Mesenchymal stem cell (in vitro differentiated cells and primary cell): ENCODE measurements around the gene HTR3B.

Experiments used
- DNase-seq: peaks from one replicate; pipeline ENCODE4 v3.0.0-alpha.2; 2013
- H2AFZ ChIP-seq: one replicate; pipeline ENCODE4 v1.6.1; 2013; ENCODE audit warnings: low read depth, mild to moderate bottlenecking, control low read depth, inconsistent platforms, low read length, moderate library complexity
- H2AK5ac ChIP-seq: 2 replicates; pipeline ENCODE4 v1.6.1; 2013; ENCODE audit warnings: low read length, moderate library complexity, mild to moderate bottlenecking, inconsistent platforms; ENCODE audit not compliant: severe bottlenecking
- H2BK120ac ChIP-seq: one replicate; pipeline ENCODE4 v1.6.1; 2013; ENCODE audit warnings: low read depth, mild to moderate bottlenecking, inconsistent platforms, low read length, moderate library complexity
- H2BK12ac ChIP-seq, 2 experiments: one replicate each; pipeline ENCODE4 v1.6.1; 2013; ENCODE audit warnings: inconsistent platforms in 2 of 2, low read length in 2 of 2, mild to moderate bottlenecking in 2 of 2, moderate library complexity in 2 of 2, control low read depth in 1 of 2
- H2BK15ac ChIP-seq: one replicate; pipeline ENCODE4 v1.6.1; 2013; ENCODE audit warnings: mild to moderate bottlenecking, low read depth, inconsistent platforms; ENCODE audit not compliant: poor library complexity, severe bottlenecking
- H2BK5ac ChIP-seq: 2 replicates; pipeline ENCODE4 v1.6.1; 2013; ENCODE audit warnings: low read depth, mild to moderate bottlenecking, low read length, control low read depth, inconsistent platforms; ENCODE audit not compliant: poor library complexity, severe bottlenecking
- H3K14ac ChIP-seq, 2 experiments: one replicate each; pipeline ENCODE4 v1.6.1; 2013; ENCODE audit warnings: inconsistent platforms in 2 of 2, low read length in 2 of 2, control low read depth in 1 of 2, mild to moderate bottlenecking in 1 of 2, moderate library complexity in 1 of 2
- H3K18ac ChIP-seq, 2 experiments: one replicate each; pipeline ENCODE4 v1.6.1; 2013; ENCODE audit warnings: inconsistent platforms in 2 of 2, low read length in 2 of 2, control low read depth in 1 of 2, low read depth in 1 of 2, mild to moderate bottlenecking in 1 of 2
- H3K23ac ChIP-seq, 2 experiments: one replicate each; pipeline ENCODE4 v1.6.1; 2013; ENCODE audit warnings: inconsistent platforms in 2 of 2, low read length in 2 of 2, mild to moderate bottlenecking in 2 of 2, moderate library complexity in 2 of 2, control low read depth in 1 of 2
- H3K27ac ChIP-seq: 2 replicates; pipeline ENCODE4 v1.5.1; 2013; ENCODE audit warnings: mild to moderate bottlenecking, moderate library complexity, low read length, control low read depth, inconsistent platforms; ENCODE audit not compliant: poor library complexity, severe bottlenecking
- H3K27me3 ChIP-seq, 2 experiments: 2 replicates each; pipeline versions ENCODE4 v1.6.1 to v1.7.0; 2013; ENCODE audit warnings: low read length in 2 of 2, mild to moderate bottlenecking in 2 of 2, moderate library complexity in 2 of 2, control low read depth in 1 of 2, inconsistent platforms in 1 of 2; ENCODE audit not compliant: control insufficient read depth in 1 of 2, insufficient read depth in 1 of 2
- H3K36me3 ChIP-seq, 2 experiments: 2 replicates each; pipeline versions ENCODE4 v1.6.1 to v1.7.0; 2013; ENCODE audit warnings: low read length in 2 of 2, control low read depth in 1 of 2, inconsistent platforms in 1 of 2, low read depth in 1 of 2, mild to moderate bottlenecking in 1 of 2; ENCODE audit not compliant: insufficient read depth in 2 of 2, control insufficient read depth in 1 of 2
- H3K4ac ChIP-seq, 2 experiments: one replicate each; pipeline ENCODE4 v1.6.1; 2013; ENCODE audit warnings: inconsistent platforms in 2 of 2, low read length in 2 of 2, mild to moderate bottlenecking in 2 of 2, moderate library complexity in 2 of 2, control low read depth in 1 of 2, low read depth in 1 of 2
- H3K4me1 ChIP-seq: 2 replicates; pipeline ENCODE4 v1.6.1; 2013; ENCODE audit warnings: low read depth, low read length, control low read depth; ENCODE audit not compliant: control insufficient read depth, insufficient read depth
- H3K4me2 ChIP-seq: 2 replicates; pipeline ENCODE4 v1.6.1; 2013; ENCODE audit warnings: low read length, mild to moderate bottlenecking, inconsistent platforms; ENCODE audit not compliant: poor library complexity, severe bottlenecking
- H3K4me3 ChIP-seq, 2 experiments: 2 replicates each; pipeline versions ENCODE4 v1.5.1 to v1.7.0; 2013; ENCODE audit warnings: low read length in 2 of 2, mild to moderate bottlenecking in 2 of 2, control low read depth in 1 of 2, low read depth in 1 of 2; ENCODE audit not compliant: insufficient read depth in 1 of 2
- H3K79me1 ChIP-seq: replicated peaks from 2 replicates; pipeline ENCODE4 v1.6.1; 2013; ENCODE audit warnings: mild to moderate bottlenecking, control low read depth, low read length, inconsistent platforms; ENCODE audit not compliant: poor library complexity, severe bottlenecking
- H3K9ac ChIP-seq: 2 replicates; pipeline ENCODE4 v1.7.0; 2013; ENCODE audit warnings: mild to moderate bottlenecking, low read length, moderate library complexity
- H3K9me3 ChIP-seq: 2 replicates; pipeline ENCODE4 v1.7.0; 2013; ENCODE audit warnings: mild to moderate bottlenecking, low read length; ENCODE audit not compliant: control insufficient read depth
- H4K8ac ChIP-seq: one replicate; pipeline ENCODE4 v1.6.1; 2013; ENCODE audit warnings: inconsistent platforms, mild to moderate bottlenecking, low read length, moderate library complexity
- H4K91ac ChIP-seq: one replicate; pipeline ENCODE4 v1.6.1; 2013; ENCODE audit warnings: mild to moderate bottlenecking, low read length, inconsistent platforms
- WGBS: methylation state at CpG from one replicate; pipeline ENCODE4 v1.1.7; 2013; ENCODE audit warnings: mixed read lengths; 5-methylcytosine and 5-hydroxymethylcytosine counted together

Gene HTR3B

GRCh38 chr11:113954235-113954634 is 49.6 kb downstream of the HTR3B start:
- Histone ChIP-seq H3K27me3 (peaks cover 21 to 50% of the 10 kb centered on the region in 2 experiments), H3K18ac (no peak overlapping the region), H2AFZ (no peak overlapping the region), H3K4ac (no peak overlapping the region), H2BK5ac (no peak overlapping the region), H3K9ac (no peak overlapping the region), H3K9me3 (no peaks in the 10 kb centered on the region), H3K4me3 (no peak overlapping the region), H4K91ac (no peak overlapping the region), H3K79me1 (no peaks in the 10 kb centered on the region), H3K14ac (no peak overlapping the region), H2AK5ac (no peak overlapping the region), H3K23ac (no peak overlapping the region), H2BK15ac (no peak overlapping the region), H4K8ac (no peak overlapping the region), H3K27ac (no peak overlapping the region), H3K36me3 (no peaks in the 10 kb centered on the region), H3K4me1 (no peaks in the 10 kb centered on the region), H2BK12ac (no peak overlapping the region), H3K4me2 (no peak overlapping the region), H2BK120ac (no peak overlapping the region)
- DNase-seq: no peak
- 61% methylated on average over 6 of the region's 6 CpGs for WGBS

- Histone ChIP-seq H3K36me3 (no peaks in the 10 kb centered on the region), H3K4ac (no peak overlapping the region), H2BK5ac (no peak overlapping the region), H2AK5ac (no peak overlapping the region), H3K4me1 (no peaks in the 10 kb centered on the region), H4K91ac (no peak overlapping the region), H3K9me3 (no peaks in the 10 kb centered on the region), H3K23ac (no peak overlapping the region), H3K14ac (peak overlapping the region in 1 of 2 experiments; percentile 55), H3K79me1 (no peaks in the 10 kb centered on the region), H2BK15ac (no peak overlapping the region), H2AFZ (no peak overlapping the region), H4K8ac (no peak overlapping the region), H3K4me3 (no peak overlapping the region), H3K27ac (no peak overlapping the region), H3K4me2 (no peak overlapping the region), H3K9ac (no peak overlapping the region), H3K27me3 (peaks cover 8 to 43% of the 10 kb centered on the region in 2 experiments), H2BK120ac (no peak overlapping the region), H2BK12ac (no peak overlapping the region), H3K18ac (no peak overlapping the region)
- 84% methylated on average over 9 of the region's 9 CpGs for WGBS
- DNase-seq: no peak
Measured at GRCh38 chr11:113956986-113957385, 52.4 kb downstream of the HTR3B start.

- Histone ChIP-seq H2BK120ac (no peak overlapping the region), H3K27ac (no peak overlapping the region), H3K27me3 (peaks cover 6 to 30% of the 10 kb centered on the region in 2 experiments), H3K4me1 (no peaks in the 10 kb centered on the region), H2BK5ac (no peak overlapping the region), H4K91ac (no peak overlapping the region), H3K9ac (no peak overlapping the region), H2AFZ (no peak overlapping the region), H2BK15ac (no peak overlapping the region), H3K23ac (no peak overlapping the region), H2AK5ac (no peak overlapping the region), H3K14ac (no peak overlapping the region), H3K36me3 (no peaks in the 10 kb centered on the region), H3K18ac (no peak overlapping the region), H3K9me3 (no peaks in the 10 kb centered on the region), H3K4me3 (no peak overlapping the region), H3K4ac (no peak overlapping the region), H3K79me1 (no peaks in the 10 kb centered on the region), H2BK12ac (no peak overlapping the region), H4K8ac (no peak overlapping the region), H3K4me2 (no peak overlapping the region)
- no peak for DNase-seq
- WGBS: 73% methylated on average over 9 of the region's 9 CpGs
Measured at GRCh38 chr11:113960702-113961330, 56.2 kb downstream of the HTR3B start.

GRCh38 chr11:113967361-113967760 is 62.8 kb downstream of the HTR3B start:
- Histone ChIP-seq H3K27me3 (peaks cover 0 to 23% of the 10 kb centered on the region in 2 experiments), H2BK12ac (no peak overlapping the region), H2BK15ac (no peak overlapping the region), H3K9me3 (no peaks in the 10 kb centered on the region), H3K4me1 (no peaks in the 10 kb centered on the region), H3K23ac (no peak overlapping the region), H3K4ac (no peak overlapping the region), H3K9ac (no peak overlapping the region), H4K8ac (no peak overlapping the region), H2BK120ac (no peak overlapping the region), H3K36me3 (no peaks in the 10 kb centered on the region), H3K18ac (no peak overlapping the region), H2AFZ (no peak overlapping the region), H3K14ac (no peak overlapping the region), H4K91ac (no peak overlapping the region), H3K79me1 (no peaks in the 10 kb centered on the region), H2AK5ac (no peak overlapping the region), H3K27ac (no peak overlapping the region), H2BK5ac (no peak overlapping the region), H3K4me2 (no peak overlapping the region), H3K4me3 (no peak overlapping the region)
- no CpG with 5 or more reads among the region's 1 CpG for WGBS
- no peak for DNase-seq
